Uterus (tissue), 2 donors: ENCODE results near the gene RBM47.

Source experiments
- POLR2A ChIP-seq, 2 donors: fragments of 450-650 bp; IDR thresholded peaks; one replicate each; pipeline ENCODE4 v1.6.1; 2016; ENCODE audit warnings: antibody characterized with exemption in 2 of 2, mild to moderate bottlenecking in 1 of 2, moderate library complexity in 1 of 2
- TF ChIP-seq, protein P1 (sequence below), 4 experiments: fragments of 200-600 bp in 2 of 4; fragments of 450-650 bp in 2 of 4; sonication (generic) in 2 of 4; IDR thresholded peaks; one replicate each; pipeline ENCODE4 v1.5.1; 2016 to 2019; ENCODE audit warnings: antibody characterized with exemption in 4 of 4, mild to moderate bottlenecking in 2 of 4, moderate library complexity in 1 of 4

DNA sequence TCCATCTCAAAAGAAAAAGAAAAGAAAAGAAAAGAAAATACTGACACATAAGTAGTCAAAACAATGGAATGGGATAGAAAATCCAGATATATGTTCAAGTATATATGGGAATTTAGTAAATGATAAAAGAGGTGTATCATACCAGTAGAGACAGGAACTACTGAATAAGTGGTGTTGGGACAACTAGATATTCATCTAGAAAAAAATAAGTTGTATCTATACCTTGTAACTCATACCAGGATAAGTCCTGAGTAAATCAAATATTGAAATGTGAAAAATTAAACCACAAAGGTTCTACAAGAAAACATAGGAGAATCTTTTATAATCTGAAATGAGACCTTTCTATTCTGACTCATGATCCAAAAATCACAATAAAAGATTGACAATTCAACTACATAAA is 58.5 kb downstream of the RBM47 start:
- TF ChIP-seq, protein P1, sequence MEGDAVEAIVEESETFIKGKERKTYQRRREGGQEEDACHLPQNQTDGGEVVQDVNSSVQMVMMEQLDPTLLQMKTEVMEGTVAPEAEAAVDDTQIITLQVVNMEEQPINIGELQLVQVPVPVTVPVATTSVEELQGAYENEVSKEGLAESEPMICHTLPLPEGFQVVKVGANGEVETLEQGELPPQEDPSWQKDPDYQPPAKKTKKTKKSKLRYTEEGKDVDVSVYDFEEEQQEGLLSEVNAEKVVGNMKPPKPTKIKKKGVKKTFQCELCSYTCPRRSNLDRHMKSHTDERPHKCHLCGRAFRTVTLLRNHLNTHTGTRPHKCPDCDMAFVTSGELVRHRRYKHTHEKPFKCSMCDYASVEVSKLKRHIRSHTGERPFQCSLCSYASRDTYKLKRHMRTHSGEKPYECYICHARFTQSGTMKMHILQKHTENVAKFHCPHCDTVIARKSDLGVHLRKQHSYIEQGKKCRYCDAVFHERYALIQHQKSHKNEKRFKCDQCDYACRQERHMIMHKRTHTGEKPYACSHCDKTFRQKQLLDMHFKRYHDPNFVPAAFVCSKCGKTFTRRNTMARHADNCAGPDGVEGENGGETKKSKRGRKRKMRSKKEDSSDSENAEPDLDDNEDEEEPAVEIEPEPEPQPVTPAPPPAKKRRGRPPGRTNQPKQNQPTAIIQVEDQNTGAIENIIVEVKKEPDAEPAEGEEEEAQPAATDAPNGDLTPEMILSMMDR (IDR thresholded peaks at IDR 0.05): no peak
- no peak for TF ChIP-seq POLR2A (IDR thresholded peaks at IDR 0.05)
